GM12801 (cell line): Measurements from ENCODE around the gene SSH3.

Source experiments
- CTCF ChIP-seq: IDR thresholded peaks from one replicate; pipeline ENCODE4 v1.5.1; 2011; ENCODE audit warnings: control low read depth; ENCODE audit not compliant: insufficient read length; ENCODE audit errors: extremely low read depth

SSH3 gene

DNA sequence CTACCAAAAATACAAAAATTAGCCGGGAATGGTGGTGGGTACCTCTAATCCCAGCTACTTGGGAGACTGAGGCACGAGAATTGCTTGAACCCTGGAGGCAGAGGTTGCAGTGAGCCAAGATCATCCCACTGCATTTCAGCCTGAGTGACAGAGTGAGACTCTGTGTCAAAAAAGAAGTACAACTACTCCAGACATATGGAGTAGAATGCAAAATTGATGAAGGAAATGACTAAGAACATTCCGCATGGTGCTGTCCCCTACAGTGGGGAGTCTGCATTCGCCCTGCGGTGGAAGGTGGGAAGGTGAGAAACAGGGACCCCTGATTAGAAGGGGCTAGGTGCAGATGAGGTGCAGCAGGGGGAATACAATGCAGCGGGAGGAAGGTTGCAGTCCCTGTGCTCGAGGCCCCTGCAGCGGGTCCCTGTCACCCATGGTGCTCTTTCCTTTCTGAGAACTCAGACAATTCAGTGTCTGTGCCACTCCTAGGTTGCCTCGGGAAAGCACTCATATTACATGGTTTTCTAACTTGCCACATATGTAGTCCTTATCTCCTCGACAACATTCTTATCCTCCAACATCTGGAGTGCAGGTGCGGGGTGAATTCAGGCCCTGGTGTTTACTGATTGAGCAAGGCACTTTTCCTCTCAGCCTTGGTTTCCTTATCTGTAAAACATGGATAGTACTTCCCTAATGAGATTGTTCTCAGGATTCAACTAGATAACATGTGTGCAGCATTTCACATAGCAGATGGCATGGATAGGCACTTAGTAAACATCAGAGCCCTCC, 44.8 kb downstream of the SSH3 start:
- TF ChIP-seq CTCF, result no peak

GRCh38 chr11:67349036-67349435, 45.7 kb downstream of the SSH3 start:
- no peak for TF ChIP-seq CTCF

GRCh38 chr11:67349457-67349856, 46.1 kb downstream of the SSH3 start:
- no peak for TF ChIP-seq CTCF

GRCh38 chr11:67349928-67350465, 46.7 kb downstream of the SSH3 start:
- TF ChIP-seq CTCF, result no peak

- peak; percentile 2 for TF ChIP-seq CTCF
Measured at GRCh38 chr11:67351275-67352005, 48.1 kb downstream of the SSH3 start.

DNA sequence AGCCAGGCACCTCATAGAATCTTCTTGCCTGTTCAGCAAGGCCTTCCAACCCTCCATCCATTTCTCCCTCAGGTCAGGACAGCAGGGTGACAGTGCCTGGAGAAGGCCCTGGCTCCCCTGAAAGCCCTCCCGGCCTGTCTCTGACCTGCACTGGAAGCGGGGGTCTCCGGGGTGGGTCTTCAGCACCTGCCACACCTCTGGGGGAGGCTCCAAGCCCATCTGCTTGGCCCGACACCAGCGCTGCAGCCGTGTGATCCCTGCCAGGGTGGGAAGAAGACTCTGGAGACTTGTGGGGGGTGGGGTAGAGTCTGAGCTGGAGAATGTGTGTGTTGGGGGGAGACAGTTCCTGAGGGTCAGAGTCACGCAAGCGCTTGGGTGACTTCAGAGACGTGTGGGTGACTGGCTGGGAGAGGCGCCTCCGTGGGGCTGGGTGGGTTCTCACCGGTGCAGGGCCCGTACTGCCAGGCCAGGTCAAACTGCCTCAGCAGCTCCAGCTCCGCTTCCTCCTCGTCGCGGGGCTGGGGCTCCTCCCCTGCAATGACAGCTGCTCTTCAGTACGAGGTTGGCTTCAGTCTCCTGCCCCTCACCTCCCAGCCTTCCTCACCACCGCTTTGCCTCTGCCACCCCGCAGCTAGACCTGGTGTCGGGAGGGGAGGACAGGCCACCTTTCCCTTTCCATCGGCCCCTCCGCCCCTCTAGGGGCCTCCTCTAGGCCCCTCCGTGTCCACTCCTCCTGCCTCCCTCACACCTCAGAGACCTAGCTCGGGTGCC, 49.4 kb downstream of the SSH3 start:
- TF ChIP-seq CTCF, result no peak
